ENCODE data around the gene NLN.

Gene NLN

GRCh38 chr5:65811004-65811403 lies 89.0 kb downstream of the NLN start:
- no peak for DNase-seq

- no peak for DNase-seq
These were observed 89.9 kb downstream of the NLN start for GRCh38 chr5:65811885-65812284.

- DNase-seq = peak in 1 of 2 donors; percentile 16
These were observed 90.6 kb downstream of the NLN start for GRCh38 chr5:65812648-65813047.

- DNase-seq = no peak
These were observed 91.2 kb downstream of the NLN start for GRCh38 chr5:65813174-65813573.

GRCh38 chr5:65815161-65815560 lies 93.2 kb downstream of the NLN start:
- DNase-seq = no peak

GRCh38 chr5:65816729-65817128 lies 94.7 kb downstream of the NLN start:
- DNase-seq = no peak

GRCh38 chr5:65817931-65818330 lies 95.9 kb downstream of the NLN start:
- no peak for DNase-seq

- no peak for DNase-seq
These were observed 96.6 kb downstream of the NLN start for GRCh38 chr5:65818592-65818991.

- DNase-seq = no peak
These were observed 97.4 kb downstream of the NLN start for GRCh38 chr5:65819215-65819904.

GRCh38 chr5:65819905-65820240 lies 97.9 kb downstream of the NLN start:
- no peak for DNase-seq

- no peak for DNase-seq
These were observed 98.4 kb downstream of the NLN start for GRCh38 chr5:65820373-65820772.

- DNase-seq = no peak
These were observed 100.0 kb downstream of the NLN start for GRCh38 chr5:65821966-65822365.

- DNase-seq = no peak
These were observed 100.7 kb downstream of the NLN start for GRCh38 chr5:65822710-65823109.

GRCh38 chr5:65823204-65823603 lies 101.2 kb downstream of the NLN start:
- no peak for DNase-seq

- no peak for DNase-seq
These were observed 101.9 kb downstream of the NLN start for GRCh38 chr5:65823845-65824445.

GRCh38 chr5:65825408-65826328 lies 103.7 kb downstream of the NLN start:
- peak; percentile 12 to 29 for DNase-seq

GRCh38 chr5:65828022-65828896 lies 106.3 kb downstream of the NLN start:
- DNase-seq = no peak

- no peak for DNase-seq
These were observed 108.9 kb downstream of the NLN start for GRCh38 chr5:65830856-65831255.

GRCh38 chr5:65831276-65831675 lies 109.3 kb downstream of the NLN start:
- DNase-seq = no peak

- no peak for DNase-seq
These were observed 110.1 kb downstream of the NLN start for GRCh38 chr5:65832152-65832551.

- DNase-seq = no peak
These were observed 110.7 kb downstream of the NLN start for GRCh38 chr5:65832603-65833228.

GRCh38 chr5:65833780-65834179 lies 111.8 kb downstream of the NLN start:
- DNase-seq = no peak
